ENCODE data around the gene SPX.

DNA sequence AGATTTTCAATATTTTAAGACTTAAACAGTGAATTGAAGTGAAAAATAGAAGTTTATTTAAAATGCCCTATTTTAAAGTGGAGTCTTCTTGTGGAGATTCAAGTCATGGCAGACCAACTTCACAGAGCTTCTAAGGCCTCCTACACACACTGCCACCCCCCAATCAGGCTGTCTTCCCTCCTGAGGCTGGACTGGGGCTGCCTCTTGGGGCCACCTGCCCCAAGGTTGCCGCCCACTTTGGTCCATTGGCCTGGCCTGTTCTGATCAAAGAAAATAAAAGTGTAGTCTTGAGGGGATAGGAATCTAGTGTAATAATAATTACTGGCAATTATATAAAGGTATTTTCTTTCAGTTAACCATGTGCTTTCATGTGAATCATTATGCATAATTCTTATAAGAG lies 23.2 kb upstream of the SPX start:
- TF ChIP-seq, protein P1, sequence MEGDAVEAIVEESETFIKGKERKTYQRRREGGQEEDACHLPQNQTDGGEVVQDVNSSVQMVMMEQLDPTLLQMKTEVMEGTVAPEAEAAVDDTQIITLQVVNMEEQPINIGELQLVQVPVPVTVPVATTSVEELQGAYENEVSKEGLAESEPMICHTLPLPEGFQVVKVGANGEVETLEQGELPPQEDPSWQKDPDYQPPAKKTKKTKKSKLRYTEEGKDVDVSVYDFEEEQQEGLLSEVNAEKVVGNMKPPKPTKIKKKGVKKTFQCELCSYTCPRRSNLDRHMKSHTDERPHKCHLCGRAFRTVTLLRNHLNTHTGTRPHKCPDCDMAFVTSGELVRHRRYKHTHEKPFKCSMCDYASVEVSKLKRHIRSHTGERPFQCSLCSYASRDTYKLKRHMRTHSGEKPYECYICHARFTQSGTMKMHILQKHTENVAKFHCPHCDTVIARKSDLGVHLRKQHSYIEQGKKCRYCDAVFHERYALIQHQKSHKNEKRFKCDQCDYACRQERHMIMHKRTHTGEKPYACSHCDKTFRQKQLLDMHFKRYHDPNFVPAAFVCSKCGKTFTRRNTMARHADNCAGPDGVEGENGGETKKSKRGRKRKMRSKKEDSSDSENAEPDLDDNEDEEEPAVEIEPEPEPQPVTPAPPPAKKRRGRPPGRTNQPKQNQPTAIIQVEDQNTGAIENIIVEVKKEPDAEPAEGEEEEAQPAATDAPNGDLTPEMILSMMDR (IDR thresholded peaks at IDR 0.05; ENCODE audit: extremely low read depth in 1 of 2, insufficient read depth in 1 of 2, low read depth in 1 of 2, low read length in 2 of 2), result no peak
- TF ChIP-seq MYC (IDR thresholded peaks at IDR 0.05; ENCODE audit: low read depth, low read length), result no peak
- TF ChIP-seq EZH2 (IDR thresholded peaks at IDR 0.05; ENCODE audit: borderline replicate concordance, low read depth, low read length, severe bottlenecking), result no peak
- no peak for TF ChIP-seq POLR2A (IDR thresholded peaks at IDR 0.05; ENCODE audit: low read depth, low read length)
- TF ChIP-seq POLR2AphosphoS5 (IDR thresholded peaks at IDR 0.05; ENCODE audit: insufficient read depth, low read depth, low read length), result no peak
- TF ChIP-seq, protein P2, sequence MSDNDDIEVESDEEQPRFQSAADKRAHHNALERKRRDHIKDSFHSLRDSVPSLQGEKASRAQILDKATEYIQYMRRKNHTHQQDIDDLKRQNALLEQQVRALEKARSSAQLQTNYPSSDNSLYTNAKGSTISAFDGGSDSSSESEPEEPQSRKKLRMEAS (IDR thresholded peaks at IDR 0.05; ENCODE audit: insufficient read depth, insufficient read length), result no peak
- no peak for TF ChIP-seq JUN (IDR thresholded peaks at IDR 0.05; ENCODE audit: borderline replicate concordance, insufficient read depth, insufficient read length, low read depth)
- TF ChIP-seq GATA2 (IDR thresholded peaks at IDR 0.05; ENCODE audit: insufficient read depth, insufficient read length, low read depth, low read length), result no peak

Data from endothelial cell of umbilical vein (primary cell).